ENCODE results near the gene NVL. TPM values are rescaled to one million over a fixed set of nuclear protein-coding genes. Genes with fewer than 3 reads are reported as not detected.
A peak's percentile ranks its signal among the peaks of the same experiment; 100 is the strongest.
"Not testable (repeated sequence)": the region's sequence is repeated elsewhere in the genome, so short reads cannot be mapped to it uniquely, and the experiment has no call there.

Gene NVL
- total RNA-seq, 1 experiment from 2014 or later, result 49.3 TPM

GRCh38 chr1:224349716-224350115 lies 19.7 kb upstream of the NVL start:
- not testable (repeated sequence) for H3K9me3 ChIP-seq (replicated peaks); H3K4me3 ChIP-seq; H3K4me1 ChIP-seq; H3K36me3 ChIP-seq; H3K27me3 ChIP-seq; DNase-seq; H3K27ac ChIP-seq

GRCh38 chr1:224348137-224348536 lies 18.2 kb upstream of the NVL start:
- H3K4me1 ChIP-seq, result no peaks in the 10 kb centered on the region
- no peaks in the 10 kb centered on the region for H3K36me3 ChIP-seq
- DNase-seq, result no peak
- no peak overlapping the region for H3K27ac ChIP-seq
- H3K4me3 ChIP-seq, result no peak overlapping the region
- peaks cover 15% of the 10 kb centered on the region; the same call in 1 of the 2 replicates for H3K9me3 ChIP-seq (replicated peaks)
- no peaks in the 10 kb centered on the region for H3K27me3 ChIP-seq

- no peak overlapping the region for H3K4me3 ChIP-seq
- peaks cover 12% of the 10 kb centered on the region; the same call in 1 of the 2 replicates for H3K9me3 ChIP-seq (replicated peaks)
- no peaks in the 10 kb centered on the region for H3K4me1 ChIP-seq
- H3K36me3 ChIP-seq, result no peaks in the 10 kb centered on the region
- no peak for DNase-seq
- H3K27me3 ChIP-seq, result no peaks in the 10 kb centered on the region
- H3K27ac ChIP-seq, result no peak overlapping the region
Measured at GRCh38 chr1:224343679-224344078, 13.7 kb upstream of the NVL start.

- H3K9me3 ChIP-seq (replicated peaks), result peaks cover 12% of the 10 kb centered on the region; the same call in 1 of the 2 replicates
- not testable (repeated sequence) for H3K27me3 ChIP-seq, H3K27ac ChIP-seq, H3K36me3 ChIP-seq, H3K4me3 ChIP-seq, DNase-seq, H3K4me1 ChIP-seq
Measured at GRCh38 chr1:224340453-224341384, 10.7 kb upstream of the NVL start.

DNA sequence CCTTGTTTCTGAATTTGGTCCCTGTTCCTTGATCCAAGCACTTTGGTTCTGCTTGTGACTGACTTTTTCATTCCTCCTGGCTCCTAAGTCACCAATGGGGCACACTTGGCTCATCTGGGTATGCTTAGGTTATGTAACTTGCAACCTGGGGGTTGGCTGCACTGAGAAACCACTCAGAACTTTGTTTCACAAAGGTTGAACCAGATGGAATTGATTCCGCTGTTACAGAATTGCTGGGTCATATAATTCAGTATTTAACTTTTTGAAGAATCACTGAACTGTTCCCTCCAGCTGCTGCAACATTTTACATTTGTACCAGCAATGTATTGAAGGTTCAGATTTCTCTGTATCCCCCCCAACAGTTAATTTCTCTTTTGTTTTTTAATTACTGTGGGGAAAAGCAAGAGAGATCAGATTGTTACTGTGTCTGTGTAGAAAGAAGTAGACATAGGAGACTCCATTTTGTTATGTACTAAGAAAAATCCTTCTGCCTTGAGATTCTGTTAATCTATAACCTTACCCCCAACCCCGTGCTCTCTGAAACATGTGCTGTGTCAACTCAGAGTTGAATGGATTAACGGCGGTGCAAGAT lies 9.6 kb upstream of the NVL start:
- Histone ChIP-seq H3K36me3 (no peaks in the 10 kb centered on the region), H3K4me1 (no peaks in the 10 kb centered on the region), H3K27me3 (no peaks in the 10 kb centered on the region), H3K9me3 (replicated peaks) (peaks cover 7% of the 10 kb centered on the region; the same call in 1 of the 2 replicates), H3K27ac (no peak overlapping the region), H3K4me3 (no peak overlapping the region)
- DNase-seq, result no peak

GRCh38 chr1:224338150-224338838 lies 8.3 kb upstream of the NVL start:
- 0 out of 2 replicates have a peak, but pooled peaks cover 2% of the 10 kb centered on the region for H3K9me3 ChIP-seq (replicated peaks)
- peak; percentile 18 to 50 for DNase-seq
- no peaks in the 10 kb centered on the region for H3K27me3 ChIP-seq
- H3K27ac ChIP-seq, result no peak overlapping the region
- H3K36me3 ChIP-seq, result no peaks in the 10 kb centered on the region
- no peak overlapping the region for H3K4me3 ChIP-seq
- H3K4me1 ChIP-seq, result no peaks in the 10 kb centered on the region

GRCh38 chr1:224333939-224334786 lies 4.2 kb upstream of the NVL start:
- H3K4me1 ChIP-seq, result no peaks in the 10 kb centered on the region
- H3K36me3 ChIP-seq, result no peaks in the 10 kb centered on the region
- H3K27me3 ChIP-seq, result no peaks in the 10 kb centered on the region
- H3K4me3 ChIP-seq, result no peak overlapping the region
- no peaks in the 10 kb centered on the region for H3K9me3 ChIP-seq (replicated peaks)
- DNase-seq, result no peak
- H3K27ac ChIP-seq, result no peak overlapping the region

- Histone ChIP-seq H3K4me1 (no peaks in the 10 kb centered on the region), H3K9me3 (replicated peaks) (no peaks in the 10 kb centered on the region), H3K27ac (no peak overlapping the region), H3K36me3 (no peaks in the 10 kb centered on the region), H3K27me3 (no peaks in the 10 kb centered on the region), H3K4me3 (no peak overlapping the region)
- DNase-seq, result peak in 1 of 2 experiments; percentile 76
Measured at GRCh38 chr1:224333309-224333926, 3.4 kb upstream of the NVL start.

DNA sequence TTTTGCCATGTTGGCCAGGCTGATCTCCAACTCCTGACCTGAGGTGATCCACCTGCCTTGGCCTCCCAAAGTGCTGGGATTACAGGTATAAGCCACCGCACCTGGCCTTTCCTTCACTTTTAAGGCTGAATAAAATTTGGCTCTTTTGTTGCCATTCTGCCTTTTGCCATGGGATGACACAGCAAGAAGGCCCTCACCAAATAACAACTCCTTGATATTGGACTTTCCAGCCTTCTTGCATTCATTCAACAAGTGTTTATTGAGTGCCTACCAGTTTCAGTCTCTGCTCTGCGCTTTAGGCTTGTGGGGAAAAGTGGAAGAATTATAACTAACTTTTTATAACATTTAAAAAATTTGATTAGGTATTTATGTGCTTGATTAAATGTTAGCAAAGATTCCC lies 1.9 kb upstream of the NVL start:
- no peak overlapping the region for H3K4me3 ChIP-seq
- 0 out of 2 replicates have a peak, but pooled peaks cover 2% of the 10 kb centered on the region for H3K36me3 ChIP-seq
- H3K27me3 ChIP-seq, result no peaks in the 10 kb centered on the region
- H3K9me3 ChIP-seq (replicated peaks), result no peaks in the 10 kb centered on the region
- no peak for DNase-seq
- no peaks in the 10 kb centered on the region for H3K4me1 ChIP-seq
- no peak overlapping the region for H3K27ac ChIP-seq

GRCh38 chr1:224331326-224331725 lies 1.4 kb upstream of the NVL start:
- no peak for DNase-seq
- no peaks in the 10 kb centered on the region for H3K4me1 ChIP-seq
- peaks cover 2% of the 10 kb centered on the region; the same call in 1 of the 2 replicates for H3K36me3 ChIP-seq
- H3K27me3 ChIP-seq, result no peaks in the 10 kb centered on the region
- no peak overlapping the region for H3K4me3 ChIP-seq
- no peak overlapping the region for H3K27ac ChIP-seq
- H3K9me3 ChIP-seq (replicated peaks), result no peaks in the 10 kb centered on the region

DNA sequence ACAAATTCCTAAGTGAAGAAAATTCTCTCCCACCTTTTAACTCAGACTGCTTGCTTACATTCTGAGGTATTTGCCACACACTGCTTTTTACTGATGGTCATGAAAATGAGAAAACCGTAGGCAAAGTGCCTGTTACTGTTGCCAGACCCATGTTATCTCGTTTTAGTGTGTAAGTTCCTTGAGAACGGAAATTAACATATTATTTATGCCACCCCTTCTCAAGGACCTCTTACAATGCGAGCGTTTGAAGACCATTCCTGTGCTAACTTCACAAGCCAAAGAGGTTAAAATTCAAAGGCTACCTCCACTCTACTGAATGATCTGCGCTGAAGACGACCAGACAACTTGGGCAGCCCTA lies 509 bp downstream of the NVL start:
- Histone ChIP-seq H3K27me3 (no peaks in the 10 kb centered on the region), H3K9me3 (replicated peaks) (no peaks in the 10 kb centered on the region), H3K36me3 (peaks cover 12% of the 10 kb centered on the region; the same call in 1 of the 2 replicates), H3K4me3 (peak overlapping the region; percentile 98), H3K27ac (peak overlapping the region; percentile 99), H3K4me1 (no peaks in the 10 kb centered on the region)
- no peak for DNase-seq

DNA sequence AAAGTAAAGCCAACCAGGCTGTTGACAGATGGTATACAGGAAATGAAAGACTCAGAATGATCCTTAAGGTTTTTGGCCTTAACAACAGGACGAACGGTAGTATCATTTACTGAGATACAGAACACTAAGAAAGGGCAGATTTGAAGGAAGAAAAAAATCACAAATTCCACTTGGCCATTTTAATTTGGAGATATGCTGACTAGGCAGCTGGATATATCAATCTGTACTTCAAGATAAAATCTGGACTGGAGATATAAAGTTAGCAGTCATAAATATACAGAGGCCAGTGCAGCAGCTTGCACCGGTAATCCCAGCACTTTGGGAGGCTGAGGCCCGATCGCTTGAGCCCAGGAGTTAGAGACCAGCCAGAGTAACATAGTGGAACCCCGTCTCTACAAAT lies 1.3 kb downstream of the NVL start:
- Histone ChIP-seq H3K9me3 (replicated peaks) (no peaks in the 10 kb centered on the region), H3K36me3 (peaks cover 18% of the 10 kb centered on the region; the same call in 1 of the 2 replicates), H3K4me1 (no peaks in the 10 kb centered on the region), H3K27me3 (no peaks in the 10 kb centered on the region), H3K27ac (no peak overlapping the region), H3K4me3 (no peak overlapping the region; the same call in 1 of the 2 replicates)
- DNase-seq, result no peak

DNA sequence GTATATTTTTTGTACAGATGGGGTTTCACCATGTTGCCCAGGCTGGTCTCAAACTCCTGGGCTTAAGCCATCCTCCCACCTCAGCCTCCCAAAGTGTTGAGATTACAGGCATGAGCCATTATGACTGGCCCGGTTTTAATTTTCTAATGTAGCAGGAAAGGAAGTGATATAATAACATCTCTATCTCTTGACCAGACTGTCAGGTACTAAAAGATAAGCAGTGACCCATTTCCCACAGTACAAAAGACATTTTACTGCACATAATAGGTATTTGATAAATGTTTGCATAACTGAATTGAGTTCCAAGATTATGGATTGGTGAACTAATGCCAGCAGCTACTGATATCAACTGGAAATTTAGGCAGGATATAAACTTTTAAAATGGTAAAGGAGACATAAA lies 4.0 kb downstream of the NVL start:
- no peaks in the 10 kb centered on the region for H3K4me1 ChIP-seq
- H3K27me3 ChIP-seq, result no peaks in the 10 kb centered on the region
- no peaks in the 10 kb centered on the region for H3K9me3 ChIP-seq (replicated peaks)
- no peak for DNase-seq
- H3K4me3 ChIP-seq, result no peak overlapping the region
- H3K36me3 ChIP-seq, result peaks cover 18% of the 10 kb centered on the region; the same call in 1 of the 2 replicates
- H3K27ac ChIP-seq, result no peak overlapping the region

DNA sequence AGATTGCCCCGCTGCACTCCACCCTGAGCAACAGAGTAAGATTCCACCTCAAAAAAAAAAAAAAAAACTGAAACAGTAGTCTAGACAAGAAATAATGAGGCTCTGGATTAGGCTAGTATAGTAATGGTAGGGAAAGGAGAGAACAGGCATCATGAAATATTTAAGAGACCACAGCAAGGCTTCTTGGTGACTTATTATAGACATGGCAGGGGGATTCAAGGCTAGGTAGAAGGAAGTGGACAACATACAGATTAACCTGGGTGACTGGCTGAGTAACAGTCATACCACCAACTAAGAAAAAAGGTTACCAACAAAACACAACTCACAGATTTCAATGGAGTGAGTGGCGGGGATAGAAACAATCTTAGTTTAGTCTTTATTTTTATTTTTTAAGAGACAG lies 8.3 kb downstream of the NVL start:
- Histone ChIP-seq H3K4me3 (no peak overlapping the region), H3K9me3 (replicated peaks) (no peaks in the 10 kb centered on the region), H3K4me1 (no peaks in the 10 kb centered on the region), H3K27me3 (no peaks in the 10 kb centered on the region), H3K27ac (no peak overlapping the region), H3K36me3 (peaks cover 26% of the 10 kb centered on the region)
- DNase-seq, result no peak

All from SJCRH30 (cell line).